ENCODE data around the gene SPEM2. TPM values are rescaled to one million over a fixed set of nuclear protein-coding genes. Genes with fewer than 3 reads are reported as not detected.

Gene SPEM2
- total and polyA plus RNA-seq, 2 experiments from 2014 or later = not detected

DNA sequence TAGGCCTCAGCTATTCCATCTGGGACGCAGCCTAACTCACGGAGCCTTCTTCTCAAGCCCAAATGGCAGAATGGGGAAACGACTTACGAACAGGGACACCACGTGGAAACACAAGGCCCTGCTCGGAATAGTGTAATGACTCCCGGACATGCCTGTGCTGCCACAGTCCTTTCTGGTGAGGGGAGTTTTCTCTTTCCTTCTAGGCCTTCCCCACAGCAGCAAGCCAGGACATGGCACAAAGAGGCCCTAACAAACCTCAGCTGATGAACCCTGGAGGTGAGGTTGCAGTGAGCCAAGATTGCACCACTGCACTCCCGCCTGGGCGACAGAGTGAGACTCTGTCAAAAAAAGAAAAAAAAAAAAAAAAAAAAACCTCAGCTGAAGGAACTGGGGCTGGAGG is 38.7 kb downstream of the SPEM2 start:
- Histone ChIP-seq H3K9me3 (ENCODE audit: low read depth) (no peaks in the 10 kb centered on the region), H3K4me1 (ENCODE audit: low read depth) (peaks cover 3% of the 10 kb centered on the region), H3K27me3 (no peaks in the 10 kb centered on the region), H3K4me3 (no peak overlapping the region), H3K36me3 (peaks cover 3% of the 10 kb centered on the region), H3K27ac (peak overlapping the region; percentile 54)
- TF ChIP-seq CTCF (IDR thresholded peaks at IDR 0.05; ENCODE audit: low read depth, low read length) = no peak
- no peak for DNase-seq (ENCODE audit: low read depth in 1 of 2, low spot score in 1 of 2)

- DNase-seq (ENCODE audit: low read depth in 1 of 2, low spot score in 1 of 2) = no peak
- peaks cover 5% of the 10 kb centered on the region for H3K4me1 ChIP-seq (ENCODE audit: low read depth)
These were observed 40.3 kb downstream of the SPEM2 start for GRCh38 chr17:7465597-7466275.

DNA sequence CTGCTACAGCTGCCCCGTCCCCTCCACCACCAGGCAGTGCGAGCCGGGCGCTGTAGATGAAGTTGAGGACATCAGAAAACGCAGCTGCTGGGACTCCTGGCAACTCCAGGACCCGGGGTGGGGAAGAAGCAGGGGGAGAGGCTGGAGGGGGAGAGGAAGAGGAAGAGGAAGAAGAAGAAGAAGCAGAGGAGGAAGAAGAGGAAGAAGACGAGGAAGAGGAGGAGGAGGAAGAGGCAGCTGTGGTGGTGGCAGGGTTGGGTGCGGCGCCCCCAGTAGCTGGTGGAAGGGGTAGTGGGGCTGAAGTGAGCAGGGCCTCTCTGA is 40.9 kb downstream of the SPEM2 start:
- Histone ChIP-seq H3K9me3 (ENCODE audit: low read depth) (no peaks in the 10 kb centered on the region), H3K27ac (peak overlapping the region; percentile 43), H3K27me3 (no peaks in the 10 kb centered on the region), H3K4me3 (no peak overlapping the region), H3K36me3 (peaks cover 3% of the 10 kb centered on the region), H3K4me1 (ENCODE audit: low read depth) (peaks cover 5% of the 10 kb centered on the region)
- TF ChIP-seq CTCF (IDR thresholded peaks at IDR 0.05; ENCODE audit: low read depth, low read length) = no peak
- DNase-seq (ENCODE audit: low read depth in 1 of 2, low spot score in 1 of 2) = no peak

More at GRCh38 chr17:7465597-7466275, 40.3 kb downstream of the SPEM2 start:
- no peaks in the 10 kb centered on the region for H3K27me3 ChIP-seq
- H3K27ac ChIP-seq = no peak overlapping the region
- no peaks in the 10 kb centered on the region for H3K9me3 ChIP-seq (ENCODE audit: low read depth)
- H3K4me3 ChIP-seq = no peak overlapping the region
- peaks cover 3% of the 10 kb centered on the region for H3K36me3 ChIP-seq
- TF ChIP-seq CTCF (IDR thresholded peaks at IDR 0.05; ENCODE audit: low read depth, low read length) = no peak

- Histone ChIP-seq H3K4me3 (no peak overlapping the region), H3K27ac (peak overlapping the region; percentile 43), H3K9me3 (ENCODE audit: low read depth) (no peaks in the 10 kb centered on the region), H3K36me3 (peaks cover 3% of the 10 kb centered on the region), H3K27me3 (no peaks in the 10 kb centered on the region), H3K4me1 (ENCODE audit: low read depth) (peaks cover 5% of the 10 kb centered on the region)
- DNase-seq (ENCODE audit: low read depth in 1 of 2, low spot score in 1 of 2) = peak in 1 of 2 donors; percentile 73
- no peak for TF ChIP-seq CTCF (IDR thresholded peaks at IDR 0.05; ENCODE audit: low read depth, low read length)
These were observed 41.4 kb downstream of the SPEM2 start for GRCh38 chr17:7466639-7467341.

DNA sequence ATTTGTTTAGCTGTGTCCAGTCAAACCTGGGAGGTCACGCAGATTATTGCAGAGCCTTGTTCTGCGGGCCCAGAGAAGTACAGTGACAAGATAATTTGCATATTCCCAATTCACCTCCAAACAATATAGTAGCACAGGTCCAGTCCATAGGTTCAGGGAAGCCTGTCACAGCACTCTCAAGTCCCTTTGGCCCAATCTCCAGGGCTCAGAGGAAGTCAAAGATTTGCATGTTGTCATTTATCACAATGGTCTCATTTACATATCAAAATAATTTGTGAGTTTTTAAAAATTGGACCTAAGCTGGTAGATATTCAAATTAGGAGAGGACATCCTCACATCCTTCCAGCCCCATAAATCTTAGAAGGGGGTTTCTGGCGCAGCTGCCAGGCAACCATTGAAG is 42.1 kb downstream of the SPEM2 start:
- no peaks in the 10 kb centered on the region for H3K27me3 ChIP-seq
- DNase-seq (ENCODE audit: low read depth in 1 of 2, low spot score in 1 of 2) = no peak
- H3K4me3 ChIP-seq = no peak overlapping the region
- peaks cover 5% of the 10 kb centered on the region for H3K4me1 ChIP-seq (ENCODE audit: low read depth)
- H3K36me3 ChIP-seq = peaks cover 3% of the 10 kb centered on the region
- no peak for TF ChIP-seq CTCF (IDR thresholded peaks at IDR 0.05; ENCODE audit: low read depth, low read length)
- peak overlapping the region; percentile 43 for H3K27ac ChIP-seq
- H3K9me3 ChIP-seq (ENCODE audit: low read depth) = no peaks in the 10 kb centered on the region
